PC-3 (cell line): Measurements from ENCODE around the gene ARHGAP40. TPM values are rescaled to one million over a fixed set of nuclear protein-coding genes. Genes with fewer than 3 reads are reported as not detected.
A peak's percentile ranks its signal among the peaks of the same experiment; 100 is the strongest.

Source experiments
- ATAC-seq: fragments of 200-7000 bp; cut with Tn5 transposase; 2 replicates; pipeline ENCODE4 v1.9.1; 2020; ENCODE audit warnings: mild to moderate bottlenecking, moderate library complexity
- BruUV-seq: library from RNA; stranded (reverse); fragments of 400-500 nt; replicated peaks from 2 replicates; lab custom pipeline; 2021; lab: Mats Ljungman, UMichigan
- CTCF ChIA-PET: fragments of 300-600 bp; sonication (Branson Sonifier 250); formaldehyde crosslinking; loops from one replicate; lab custom pipeline; 2022; ENCODE audit warnings: antibody characterized with exemption; lab: Charles Lee
- POLR2A ChIA-PET: fragments of 300-600 bp; sonication (Branson Sonifier 250); formaldehyde crosslinking; loops from one replicate; lab custom pipeline; 2022; ENCODE audit warnings: antibody characterized with exemption; ENCODE audit not compliant: unreplicated experiment; lab: Charles Lee
- DNase-seq: peaks from one replicate; pipeline ENCODE4 v3.0.0-alpha.2; 2015
- H2AFZ ChIP-seq: fragments of 300-600 bp; sonication (generic); 2 replicates; pipeline ENCODE4 v1.6.0; 2016; ENCODE audit warnings: antibody characterized with exemption, low read length
- H3F3A ChIP-seq: fragments of 300-600 bp; sonication (generic); one replicate; pipeline ENCODE4 v1.6.0; 2017; ENCODE audit warnings: antibody characterized with exemption, low read length, control low read depth, mild to moderate bottlenecking; ENCODE audit not compliant: unreplicated experiment
- H3K27ac ChIP-seq: fragments of 300-600 bp; sonication (generic); 2 replicates; pipeline ENCODE4 v1.5.1; 2016; ENCODE audit warnings: mild to moderate bottlenecking, low read length
- H3K27me3 ChIP-seq: fragments of 300-600 bp; sonication (generic); 2 replicates; pipeline ENCODE4 v1.6.1; 2016; ENCODE audit warnings: low read length, mixed read lengths
- H3K36me3 ChIP-seq: fragments of 300-600 bp; sonication (generic); 2 replicates; pipeline ENCODE4 v1.6.1; 2016; ENCODE audit warnings: low read depth, mixed run types, low read length, mixed read lengths
- H3K4me1 ChIP-seq: fragments of 300-600 bp; sonication (generic); 2 replicates; pipeline ENCODE4 v1.5.1; 2016; ENCODE audit warnings: low read length; ENCODE audit not compliant: insufficient read depth
- H3K4me2 ChIP-seq: fragments of 300-600 bp; sonication (generic); 2 replicates; pipeline ENCODE4 v1.6.0; 2016; ENCODE audit warnings: low read length
- H3K4me3 ChIP-seq: fragments of 300-600 bp; sonication (generic); 2 replicates; pipeline ENCODE4 v1.5.1; 2016; ENCODE audit warnings: mild to moderate bottlenecking, low read length, mixed read lengths
- H3K79me2 ChIP-seq: fragments of 300-600 bp; sonication (generic); 2 replicates; pipeline ENCODE4 v1.6.1; 2017; ENCODE audit warnings: low read length, mixed read lengths
- H3K9ac ChIP-seq: fragments of 300-600 bp; sonication (generic); 2 replicates; pipeline ENCODE4 v1.6.0; 2016; ENCODE audit warnings: mild to moderate bottlenecking, low read length
- H3K9me2 ChIP-seq: fragments of 300-600 bp; sonication (generic); replicated peaks from 2 replicates; pipeline ENCODE4 v1.6.1; 2016; ENCODE audit warnings: mixed run types, low read length, mixed read lengths
- H3K9me3 ChIP-seq: fragments of 300-600 bp; sonication (generic); 2 replicates; pipeline ENCODE4 v1.6.1; 2016; ENCODE audit warnings: low read length, mixed read lengths
- H4K20me1 ChIP-seq: fragments of 300-600 bp; sonication (generic); 2 replicates; pipeline ENCODE4 v1.6.1; 2016; ENCODE audit warnings: low read length, mixed read lengths
- CTCF ChIP-seq: fragments of 300-600 bp; sonication (generic); conservative IDR thresholded peaks from 2 replicates; pipeline ENCODE4 v1.5.1; 2017; ENCODE audit warnings: antibody characterized with exemption, low read depth, mild to moderate bottlenecking, low read length
- EZH2 ChIP-seq: fragments of 300-600 bp; sonication (generic); IDR thresholded peaks from one replicate; pipeline ENCODE4 v1.6.1; 2017; ENCODE audit warnings: antibody characterized with exemption, mild to moderate bottlenecking, low read length; ENCODE audit not compliant: unreplicated experiment
- EZH2phosphoT487 ChIP-seq: fragments of 300-600 bp; sonication (generic); IDR thresholded peaks from 2 replicates; pipeline ENCODE4 v1.6.1; 2018; ENCODE audit warnings: mild to moderate bottlenecking, antibody characterized with exemption, low read length, borderline replicate concordance
- intact Hi-C: fragments of 100-400 bp; cut with micrococcal nuclease; formaldehyde crosslinking; loops from 2 replicates; pipeline ENCODE4 v1.9.0; 2023
- total RNA-seq: library from RNA; depleted of rRNA; stranded (reverse); fragments of >200 nt; gene quantifications from 2 replicates; pipeline ENCODE4 v1.2.3, GENCODE V29; 2014

Gene ARHGAP40
- total RNA-seq, 1 experiment from 2014 or later: not detected

GRCh38 chr20:38685853-38686473 is 84.4 kb downstream of the ARHGAP40 start:
- peak; percentile 50; the same call in 1 of the 2 replicates for ATAC-seq

GRCh38 chr20:38692436-38693411 is 91.1 kb downstream of the ARHGAP40 start:
- H3F3A ChIP-seq: no peaks in the 10 kb centered on the region
- no peaks in the 10 kb centered on the region for H4K20me1 ChIP-seq
- no peaks in the 10 kb centered on the region for H3K79me2 ChIP-seq
- H3K4me2 ChIP-seq: no peak overlapping the region
- no peak overlapping the region for H3K27ac ChIP-seq
- intact Hi-C loops: no loop called here
- no peaks in the 10 kb centered on the region for H3K36me3 ChIP-seq
- TF ChIP-seq CTCF (no peak), EZH2phosphoT487 (no peak), EZH2 (no peak)
- DNase-seq: peak; percentile 80
- no peaks in the 10 kb centered on the region for H3K4me1 ChIP-seq
- H3K9me2 ChIP-seq: no peaks in the 10 kb centered on the region
- peaks cover 33% of the 10 kb centered on the region for H3K27me3 ChIP-seq
- no peaks in the 10 kb centered on the region for H3K9me3 ChIP-seq
- no TSS peak for BruUV-seq
- CTCF ChIA-PET: no interaction called here
- POLR2A ChIA-PET: interaction anchor here (0.7 kb wide), 1 partner anchor 38 kb away, joined by 6 read pairs; no protein-coding TSS in a partner anchor
- no peak overlapping the region for H2AFZ ChIP-seq
- ATAC-seq: peak; percentile 63
- H3K4me3 ChIP-seq: no peak overlapping the region
- no peak overlapping the region for H3K9ac ChIP-seq

More at GRCh38 chr20:38685853-38686473, 84.4 kb downstream of the ARHGAP40 start:
- ChIA-PET POLR2A (no interaction called here), CTCF (no interaction called here)
- no TSS peak for BruUV-seq
- Histone ChIP-seq H4K20me1 (no peaks in the 10 kb centered on the region), H3K9me2 (no peaks in the 10 kb centered on the region; the same call in 1 of the 2 replicates), H3K9me3 (no peaks in the 10 kb centered on the region), H3K4me2 (no peak overlapping the region), H3F3A (no peaks in the 10 kb centered on the region), H2AFZ (no peak overlapping the region), H3K9ac (no peak overlapping the region), H3K27ac (no peak overlapping the region), H3K36me3 (no peaks in the 10 kb centered on the region), H3K27me3 (peaks cover 17% of the 10 kb centered on the region), H3K4me3 (no peak overlapping the region), H3K4me1 (no peaks in the 10 kb centered on the region), H3K79me2 (no peaks in the 10 kb centered on the region)
- DNase-seq: peak; percentile 68
- TF ChIP-seq CTCF (no peak), EZH2 (no peak), EZH2phosphoT487 (no peak)
- intact Hi-C loops: no loop called here
